ENCODE results near the gene CAMK2A. TPM values are rescaled to one million over a fixed set of nuclear protein-coding genes. Genes with fewer than 3 reads are reported as not detected.

CAMK2A gene
- total RNA-seq, 3 donors from 2014 or later (not counting 1 experiment from before 2014, with no cell fraction given), result 0.38 TPM; not detected in 2

DNA sequence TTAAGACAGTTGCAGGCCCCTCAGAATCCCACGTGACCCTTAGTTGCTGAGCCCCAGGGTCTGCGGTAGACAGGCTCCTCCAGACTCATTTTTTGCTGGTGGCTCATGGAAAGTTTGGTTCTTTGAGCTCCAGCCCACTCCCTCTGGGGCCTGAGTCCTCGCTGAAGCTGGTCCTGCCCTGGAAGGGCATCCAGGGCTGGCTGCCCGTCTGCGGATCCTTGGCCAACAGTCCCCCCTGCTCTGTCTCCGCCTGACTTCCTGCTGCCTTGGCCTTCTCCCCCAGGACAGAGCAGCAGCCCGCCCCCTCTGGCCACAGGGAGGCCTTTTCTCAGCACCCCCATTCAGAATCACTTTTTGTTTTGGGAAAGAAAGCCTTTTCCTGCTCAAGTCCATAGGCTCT lies 75.3 kb downstream of the CAMK2A start:
- no peak for DNase-seq
- Histone ChIP-seq H3K4me1 (ENCODE audit: control insufficient read depth, insufficient read depth, low read length) (peaks cover 8% of the 10 kb centered on the region), H3K27me3 (ENCODE audit: control insufficient read depth, insufficient read depth, low read length) (peaks cover 9% of the 10 kb centered on the region), H3K9me3 (ENCODE audit: control insufficient read depth, insufficient read depth, low read length) (no peaks in the 10 kb centered on the region), H3K36me3 (ENCODE audit: control insufficient read depth, insufficient read depth, low read length) (no peaks in the 10 kb centered on the region), H3K27ac (ENCODE audit: low read length) (no peak overlapping the region), H3K4me3 (ENCODE audit: low read length) (no peak overlapping the region)
- intact Hi-C loops (cut with micrococcal nuclease), result no loop called here
- 89% methylated on average over 7 of the region's 7 CpGs for WGBS (ENCODE audit: insufficient coverage)
- no peak overlapping the region for H3K4me3 Mint-ChIP-seq
- H3K4me1 Mint-ChIP-seq, result peaks cover 6 to 19% of the 10 kb centered on the region in 2 donors
- H3K27me3 Mint-ChIP-seq (ENCODE audit: low read depth in 2 of 2), result peaks cover 4 to 37% of the 10 kb centered on the region in 2 donors
- no peaks in the 10 kb centered on the region for H3K36me3 Mint-ChIP-seq
- TF ChIP-seq, protein P1, sequence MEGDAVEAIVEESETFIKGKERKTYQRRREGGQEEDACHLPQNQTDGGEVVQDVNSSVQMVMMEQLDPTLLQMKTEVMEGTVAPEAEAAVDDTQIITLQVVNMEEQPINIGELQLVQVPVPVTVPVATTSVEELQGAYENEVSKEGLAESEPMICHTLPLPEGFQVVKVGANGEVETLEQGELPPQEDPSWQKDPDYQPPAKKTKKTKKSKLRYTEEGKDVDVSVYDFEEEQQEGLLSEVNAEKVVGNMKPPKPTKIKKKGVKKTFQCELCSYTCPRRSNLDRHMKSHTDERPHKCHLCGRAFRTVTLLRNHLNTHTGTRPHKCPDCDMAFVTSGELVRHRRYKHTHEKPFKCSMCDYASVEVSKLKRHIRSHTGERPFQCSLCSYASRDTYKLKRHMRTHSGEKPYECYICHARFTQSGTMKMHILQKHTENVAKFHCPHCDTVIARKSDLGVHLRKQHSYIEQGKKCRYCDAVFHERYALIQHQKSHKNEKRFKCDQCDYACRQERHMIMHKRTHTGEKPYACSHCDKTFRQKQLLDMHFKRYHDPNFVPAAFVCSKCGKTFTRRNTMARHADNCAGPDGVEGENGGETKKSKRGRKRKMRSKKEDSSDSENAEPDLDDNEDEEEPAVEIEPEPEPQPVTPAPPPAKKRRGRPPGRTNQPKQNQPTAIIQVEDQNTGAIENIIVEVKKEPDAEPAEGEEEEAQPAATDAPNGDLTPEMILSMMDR (IDR thresholded peaks at IDR 0.05), result no peak
- no peak for ATAC-seq
- no peaks in the 10 kb centered on the region for H3K9me3 Mint-ChIP-seq
- no peak overlapping the region for H3K27ac Mint-ChIP-seq

DNA sequence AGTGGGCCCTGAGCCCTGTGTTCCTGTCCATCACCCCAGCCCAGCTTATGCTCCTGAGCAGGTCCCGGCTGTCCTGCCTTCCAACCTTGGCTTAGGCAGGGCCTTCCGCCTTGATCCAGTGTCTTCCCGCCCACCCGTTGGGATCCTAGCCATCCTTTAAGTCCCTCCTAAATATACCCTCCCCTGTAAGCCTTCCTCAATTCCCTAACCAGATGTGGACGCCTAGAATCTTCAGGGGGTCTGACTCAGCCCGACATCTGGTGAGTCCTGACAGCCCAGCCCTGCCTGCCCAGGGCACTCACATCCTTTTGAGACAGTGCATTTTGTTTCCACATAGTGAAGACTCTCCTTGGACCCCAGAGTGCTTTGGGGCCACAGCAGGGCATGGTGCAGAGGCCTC lies 76.0 kb downstream of the CAMK2A start:
- 83% methylated on average over 6 of the region's 6 CpGs for WGBS (ENCODE audit: insufficient coverage)

DNA sequence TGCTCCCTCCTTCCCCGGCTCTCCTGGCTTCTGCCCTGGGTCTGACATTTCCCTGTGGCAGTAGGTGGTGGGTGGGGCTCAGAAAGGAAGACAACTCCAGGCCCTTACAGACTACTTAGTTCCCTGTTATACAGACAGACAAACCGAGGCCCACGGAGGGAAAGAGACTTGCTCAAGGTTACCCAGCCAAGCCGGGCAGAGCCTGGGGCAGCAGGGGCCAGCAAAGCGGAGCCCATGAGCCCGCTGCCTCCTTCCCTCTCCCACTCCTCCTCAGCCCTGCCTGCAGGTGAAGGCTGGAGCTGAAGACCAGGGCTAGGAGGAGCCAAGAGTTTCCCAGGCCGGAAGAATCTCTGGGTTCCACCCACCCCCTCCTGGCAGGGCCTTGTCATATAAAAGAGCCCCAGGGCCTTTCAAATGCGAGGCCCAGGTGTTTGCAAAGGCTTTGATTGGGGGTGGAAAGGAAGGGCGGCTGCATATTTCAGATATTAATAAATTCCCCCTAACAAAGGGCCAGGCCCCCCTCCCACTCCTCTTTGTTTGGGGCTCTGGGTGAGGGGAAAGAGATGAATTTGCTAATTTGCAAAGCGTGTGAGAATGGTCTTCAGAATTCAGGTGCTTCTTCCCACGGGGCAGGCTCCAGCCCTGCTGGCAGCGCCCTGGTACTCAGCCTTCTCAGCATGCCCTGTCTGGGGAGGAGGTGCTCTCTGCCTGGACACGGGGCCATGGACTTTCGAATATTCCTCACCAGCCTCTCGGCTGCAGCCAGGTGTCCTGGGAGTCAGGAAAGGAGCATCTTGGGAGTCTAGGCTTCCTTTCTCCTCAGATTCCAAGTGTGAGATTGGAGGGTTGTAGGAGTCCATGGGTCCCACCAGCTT lies 78.2 kb downstream of the CAMK2A start:
- no peak overlapping the region for H3K4me3 ChIP-seq (ENCODE audit: low read length)
- no peak overlapping the region for H3K27ac ChIP-seq (ENCODE audit: low read length)
- DNase-seq (no peak), ATAC-seq (no peak)
- no peaks in the 10 kb centered on the region for H3K9me3 ChIP-seq (ENCODE audit: control insufficient read depth, insufficient read depth, low read length)
- Mint-ChIP-seq H3K4me3 (peak overlapping the region; percentile 49), H3K36me3 (no peaks in the 10 kb centered on the region), H3K4me1 (peaks cover 23 to 25% of the 10 kb centered on the region in 2 donors), H3K9me3 (no peaks in the 10 kb centered on the region), H3K27me3 (ENCODE audit: low read depth in 2 of 2) (peaks cover 21 to 37% of the 10 kb centered on the region in 2 donors), H3K27ac (no peak overlapping the region)
- intact Hi-C loops (cut with micrococcal nuclease), result no loop called here
- TF ChIP-seq, protein P1 (IDR thresholded peaks at IDR 0.05), result no peak
- 95% methylated on average over 13 of the region's 15 CpGs for WGBS (ENCODE audit: insufficient coverage)
- H3K36me3 ChIP-seq (ENCODE audit: control insufficient read depth, insufficient read depth, low read length), result no peaks in the 10 kb centered on the region
- peaks cover 20% of the 10 kb centered on the region for H3K27me3 ChIP-seq (ENCODE audit: control insufficient read depth, insufficient read depth, low read length)
- H3K4me1 ChIP-seq (ENCODE audit: control insufficient read depth, insufficient read depth, low read length), result peaks cover 21% of the 10 kb centered on the region

More for the DNA sequence above, 76.0 kb downstream of the CAMK2A start:
- H3K27ac Mint-ChIP-seq, result no peak overlapping the region
- TF ChIP-seq, protein P1 (IDR thresholded peaks at IDR 0.05), result no peak
- peaks cover 14 to 26% of the 10 kb centered on the region in 2 donors for H3K4me1 Mint-ChIP-seq
- peaks cover 6 to 39% of the 10 kb centered on the region in 2 donors for H3K27me3 Mint-ChIP-seq (ENCODE audit: low read depth in 2 of 2)
- no peaks in the 10 kb centered on the region for H3K9me3 Mint-ChIP-seq
- no peaks in the 10 kb centered on the region for H3K36me3 ChIP-seq (ENCODE audit: control insufficient read depth, insufficient read depth, low read length)
- peaks cover 10% of the 10 kb centered on the region for H3K27me3 ChIP-seq (ENCODE audit: control insufficient read depth, insufficient read depth, low read length)
- H3K27ac ChIP-seq (ENCODE audit: low read length), result no peak overlapping the region
- ATAC-seq, result no peak
- no peak overlapping the region for H3K4me3 Mint-ChIP-seq
- H3K4me3 ChIP-seq (ENCODE audit: low read length), result no peak overlapping the region
- no peaks in the 10 kb centered on the region for H3K9me3 ChIP-seq (ENCODE audit: control insufficient read depth, insufficient read depth, low read length)
- no peak for DNase-seq
- H3K36me3 Mint-ChIP-seq, result no peaks in the 10 kb centered on the region
- intact Hi-C loops (cut with micrococcal nuclease), result no loop called here
- H3K4me1 ChIP-seq (ENCODE audit: control insufficient read depth, insufficient read depth, low read length), result peaks cover 16% of the 10 kb centered on the region
